Psoas muscle (tissue), 8 donors: ENCODE data around the gene RPRD1B. TPM values are rescaled to one million over a fixed set of nuclear protein-coding genes. Genes with fewer than 3 reads are reported as not detected.
"Not testable (repeated sequence)": the region's sequence is repeated elsewhere in the genome, so short reads cannot be mapped to it uniquely, and the experiment has no call there.

ENCODE experiments used
- ATAC-seq, 4 donors: fragments of 200-7000 bp; cut with Tn5 transposase; one replicate each; pipeline ENCODE4 v1.9.1; 2020; ENCODE audit warnings: moderate library complexity in 3 of 4, mild to moderate bottlenecking in 2 of 4
- DNase-seq, 2 donors: peaks; one replicate each; pipeline ENCODE4 v3.0.0-alpha.2; 2020
- H3K27ac ChIP-seq: fragments of 200-600 bp; one replicate; pipeline ENCODE4 v1.8.0; 2022
- H3K27me3 ChIP-seq, 3 donors: fragments of 200-600 bp in 1 of 3; one replicate each; pipeline versions ENCODE4 v1.6.1 to v1.8.0; 2013 to 2022; ENCODE audit warnings: low read length in 2 of 3, mild to moderate bottlenecking in 2 of 3, moderate library complexity in 1 of 3; ENCODE audit not compliant: insufficient read depth in 3 of 3
- H3K36me3 ChIP-seq, 2 donors: fragments of 200-600 bp in 1 of 2; one replicate each; pipeline versions ENCODE4 v1.6.1 to v1.8.0; 2013 to 2022; ENCODE audit warnings: low read depth in 1 of 2, mild to moderate bottlenecking in 1 of 2, moderate library complexity in 1 of 2; ENCODE audit not compliant: insufficient read depth in 1 of 2
- H3K4me1 ChIP-seq: fragments of 200-600 bp; one replicate; pipeline ENCODE4 v1.8.0; 2022
- H3K4me3 ChIP-seq: fragments of 200-600 bp; one replicate; pipeline ENCODE4 v1.8.0; 2022; ENCODE audit warnings: mild to moderate bottlenecking
- H3K9me3 ChIP-seq: fragments of 200-600 bp; one replicate; pipeline ENCODE4 v1.8.0; 2022
- CTCF ChIP-seq: fragments of 200-600 bp; IDR thresholded peaks from one replicate; pipeline ENCODE4 v1.8.0; 2022; ENCODE audit warnings: antibody characterized with exemption
- WGBS, 3 donors: extraction: QIAGEN DNeasy Blood & Tissue Kit; methylation state at CpG; one replicate each; pipeline versions ENCODE4 v1.1.6 to v1.1.7; 2013; 5-methylcytosine and 5-hydroxymethylcytosine counted together
- intact Hi-C, 2 donors: fragments of 100-400 bp; cut with DNase I; formaldehyde crosslinking; loops; one replicate each; pipeline versions ENCODE4 v1.11.0 to v1.14.2; 2022
- polyA plus RNA-seq, 3 donors: library from polyadenylated mRNA; stranded (reverse); fragments of 200-250 nt; gene quantifications; one replicate each; pipeline ENCODE4 v1.2.3, GENCODE V29; 2013
- total RNA-seq, 4 donors: library from RNA; stranded (reverse); fragmentation: NEBNext Ultra II Directional in 2 of 4; extraction: Animal tissue kit (Norgen Biotek cat#: 25700) in 2 of 4; gene quantifications; one replicate each; pipeline versions ENCODE4 v1.2.1 to v1.2.4, GENCODE V29; 2021 to 2023
- donor health status: healthy with polysubstance abuse.
- donor health status: DM: no; HTN: no; CAD: no; lungs with moderate emphysema.
- donor health status: Bipolar disorder and iron deficiency.
- donor health status: healthy.
- donor health status: DM: yes; HTN: yes; CAD: no.
- donor health status: DM: no; HTN: no; CAD: no.
- donor health status: DM: no; HTN: no; CAD: no.
- donor health status: DM: yes; HTN: yes; CAD: no.

Gene RPRD1B
- total and polyA plus RNA-seq, 7 donors, result 14.0 to 55.7 (median 32.7) TPM

DNA sequence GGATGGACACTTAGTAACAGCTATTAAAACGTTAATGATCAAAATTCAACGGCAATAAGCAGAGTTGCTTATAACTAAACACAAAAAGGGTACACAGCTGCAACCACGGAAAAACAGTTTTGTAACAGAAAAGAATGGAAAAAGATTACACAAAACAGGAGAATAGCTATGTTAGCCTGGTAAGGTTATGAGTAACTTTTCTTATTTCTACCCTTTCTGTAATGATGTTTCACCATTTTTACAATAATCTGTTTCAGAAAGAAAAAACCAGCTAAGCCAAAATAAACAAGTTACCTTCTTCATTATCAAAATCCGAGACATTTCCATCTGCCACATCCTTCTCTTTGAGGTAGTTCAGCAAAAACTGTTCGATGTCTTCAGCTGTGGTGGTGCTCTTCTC lies 27.6 kb upstream of the RPRD1B start:
- H3K4me3 ChIP-seq, result no peak overlapping the region

DNA sequence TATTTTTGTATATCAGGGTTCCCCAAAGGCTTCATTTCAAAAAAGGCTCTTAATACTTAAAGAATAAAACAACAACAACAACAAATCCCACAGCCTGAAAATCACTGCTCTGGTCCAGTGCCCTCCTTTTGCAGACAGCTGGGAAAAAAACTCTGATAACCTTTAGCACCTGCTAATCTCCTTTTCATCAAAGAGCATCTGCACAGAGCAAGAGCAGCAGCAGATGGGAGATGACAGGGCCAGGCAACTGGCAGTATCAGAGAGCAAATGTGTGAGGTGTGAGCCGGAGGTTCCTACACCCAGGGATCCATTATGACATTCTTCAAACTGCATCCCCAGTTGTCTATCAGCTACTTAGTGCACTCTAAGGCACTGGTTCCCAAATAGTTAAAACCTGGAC lies 26.0 kb upstream of the RPRD1B start:
- no peak for ATAC-seq
- H3K9me3 ChIP-seq, result no peaks in the 10 kb centered on the region
- WGBS, 3 donors, result 77 to 86% (median 81%) methylated on average over 1 of the region's 1 CpG
- H3K36me3 ChIP-seq, result peaks cover 3 to 48% of the 10 kb centered on the region in 2 donors
- intact Hi-C loops, result no loop called here
- no peak overlapping the region for H3K27ac ChIP-seq
- H3K4me3 ChIP-seq, result no peak overlapping the region
- TF ChIP-seq CTCF, result no peak
- no peak for DNase-seq
- H3K4me1 ChIP-seq, result peaks cover 6% of the 10 kb centered on the region
- H3K27me3 ChIP-seq, result no peaks in the 10 kb centered on the region

More for the DNA sequence above, 27.6 kb upstream of the RPRD1B start:
- no peaks in the 10 kb centered on the region for H3K27me3 ChIP-seq
- no peaks in the 10 kb centered on the region for H3K4me1 ChIP-seq
- H3K27ac ChIP-seq, result no peak overlapping the region
- no peak for DNase-seq
- TF ChIP-seq CTCF, result no peak
- intact Hi-C loops, result no loop called here
- 87 to 89% (median 88%) methylated on average over 5 of the region's 5 CpGs for WGBS, 3 donors
- peaks cover 3 to 53% of the 10 kb centered on the region in 2 donors for H3K36me3 ChIP-seq
- ATAC-seq, result no peak
- no peaks in the 10 kb centered on the region for H3K9me3 ChIP-seq

GRCh38 chr20:38008233-38008944 lies 25.2 kb upstream of the RPRD1B start:
- H3K4me3 ChIP-seq, result no peak overlapping the region
- 92 to 94% (median 92%) methylated on average over 5 of the region's 5 CpGs for WGBS, 3 donors
- DNase-seq (no peak), ATAC-seq (no peak)
- no peaks in the 10 kb centered on the region for H3K9me3 ChIP-seq
- TF ChIP-seq CTCF, result no peak
- H3K27ac ChIP-seq, result no peak overlapping the region
- peaks cover 14% of the 10 kb centered on the region for H3K4me1 ChIP-seq
- H3K27me3 ChIP-seq, result no peaks in the 10 kb centered on the region
- H3K36me3 ChIP-seq, result peaks cover 3 to 47% of the 10 kb centered on the region in 2 donors
- intact Hi-C loops, result no loop called here

DNA sequence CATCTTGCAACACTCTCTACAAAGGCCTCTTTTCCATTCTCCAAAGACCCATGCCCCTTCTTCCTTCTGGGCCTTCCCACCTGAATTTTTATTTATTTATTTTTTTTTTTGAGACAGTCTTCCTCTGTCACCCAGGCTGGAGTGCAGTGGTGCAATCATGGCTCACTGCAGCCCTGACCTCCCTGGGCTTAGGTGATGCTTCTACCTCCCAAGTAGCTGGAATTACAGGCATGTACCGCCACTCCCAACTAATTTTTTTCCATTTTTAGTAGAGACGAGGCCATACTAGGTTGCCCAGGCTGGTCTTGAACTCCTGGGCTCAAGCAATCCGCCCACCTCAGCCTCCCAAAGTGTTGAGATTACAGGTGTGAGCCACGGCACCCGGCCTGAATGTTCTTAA lies 24.1 kb upstream of the RPRD1B start:
- WGBS, 3 donors, result 94 to 100% (median 95%) methylated on average over 5 of the region's 5 CpGs
- peaks cover 3 to 41% of the 10 kb centered on the region in 2 donors for H3K36me3 ChIP-seq
- ATAC-seq, H3K27me3 ChIP-seq, H3K4me3 ChIP-seq, H3K27ac ChIP-seq, intact Hi-C loops, H3K9me3 ChIP-seq, DNase-seq: not testable (repeated sequence)
- peaks cover 14% of the 10 kb centered on the region for H3K4me1 ChIP-seq

- Histone ChIP-seq H3K9me3 (no peaks in the 10 kb centered on the region), H3K4me3 (no peak overlapping the region), H3K4me1 (peaks cover 14% of the 10 kb centered on the region), H3K36me3 (peaks cover 3 to 41% of the 10 kb centered on the region in 2 donors), H3K27ac (no peak overlapping the region), H3K27me3 (no peaks in the 10 kb centered on the region)
- no peak for TF ChIP-seq CTCF
- intact Hi-C loops, result no loop called here
- DNase-seq, result no peak
- WGBS, 3 donors, result 91 to 96% (median 92%) methylated on average over 5 of the region's 5 CpGs
- ATAC-seq, result no peak
Observed at GRCh38 chr20:38011696-38012095, 21.9 kb upstream of the RPRD1B start.
